ENCODE data around the gene PYDC2. TPM values are rescaled to one million over a fixed set of nuclear protein-coding genes. Genes with fewer than 3 reads are reported as not detected.

Gene PYDC2
- total RNA-seq, 1 experiment from 2014 or later = not detected

DNA sequence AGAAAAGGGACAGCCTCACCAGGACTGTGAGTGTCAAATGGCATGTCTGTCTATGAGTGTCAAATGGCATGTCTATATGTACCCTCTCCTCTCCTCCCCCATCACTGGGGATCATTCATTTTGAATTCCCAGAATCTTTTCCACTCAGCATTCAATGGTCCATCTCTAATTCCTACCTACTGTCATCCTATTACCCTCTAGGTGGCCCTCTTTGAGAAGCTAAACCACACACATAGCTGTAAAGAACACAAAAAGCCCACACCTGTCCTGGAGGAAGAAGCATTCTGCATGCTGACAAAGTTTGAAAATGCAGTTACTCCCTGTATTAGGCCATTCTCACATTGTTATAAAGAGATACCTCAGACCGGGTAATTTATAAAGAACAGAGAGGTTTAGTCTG, 46.2 kb upstream of the PYDC2 start (continued):
- TF ChIP-seq E2F5 (CRISPR knock-in tag; IDR thresholded peaks at IDR 0.05) = no peak

DNA sequence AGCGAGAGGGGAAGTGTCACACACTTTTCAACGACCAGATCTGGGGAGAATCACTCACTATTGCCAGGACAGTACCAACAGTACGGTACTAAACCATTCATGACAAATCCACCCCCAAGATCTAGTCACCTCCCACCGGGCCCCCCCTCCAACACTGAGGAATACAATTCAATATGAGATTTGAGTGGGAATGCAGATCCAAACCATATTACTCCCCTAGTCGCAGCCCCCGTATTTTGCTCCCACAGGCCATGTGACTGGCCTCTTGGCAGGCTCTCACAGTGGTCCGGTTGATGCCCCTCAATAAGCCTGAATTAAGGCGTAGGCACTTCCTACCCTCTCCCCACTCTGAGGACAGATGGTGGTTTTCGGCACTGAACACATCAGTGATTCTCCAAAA, 45.4 kb upstream of the PYDC2 start:
- Mint-ChIP-seq H3K4me1 (peaks cover 13% of the 10 kb centered on the region), H3K4me3 (no peak overlapping the region), H3K27ac (no peak overlapping the region), H3K36me3 (peaks cover 9% of the 10 kb centered on the region), H3K9me3 (peaks cover 10% of the 10 kb centered on the region), H3K27me3 (ENCODE audit: low read depth) (no peaks in the 10 kb centered on the region)
- ChIA-PET CTCF (interaction anchor here (1.7 to 2.5 kb wide), 2 partner anchors 279 to 394 kb away, joined by 4 to 8 read pairs; no protein-coding TSS in a partner anchor), POLR2A (no interaction called here)
- TF ChIP-seq PRRX2 (CRISPR knock-in tag; IDR thresholded peaks at IDR 0.05) (no peak), ZNF263 (CRISPR knock-in tag; IDR thresholded peaks at IDR 0.05; ENCODE audit: low read depth) (no peak), EMX1 (CRISPR knock-in tag; IDR thresholded peaks at IDR 0.05) (no peak), AR (CRISPR knock-in tag; IDR thresholded peaks at IDR 0.05) (no peak), NR1H2 (CRISPR knock-in tag; IDR thresholded peaks at IDR 0.05) (no peak), ZNF317 (CRISPR knock-in tag; IDR thresholded peaks at IDR 0.05; ENCODE audit: borderline replicate concordance, low read depth) (no peak), SP1 (CRISPR knock-in tag; conservative IDR thresholded peaks at IDR 0.05) (no peak), CREB1 (CRISPR knock-in tag; IDR thresholded peaks at IDR 0.05) (no peak), JAZF1 (CRISPR knock-in tag; IDR thresholded peaks at IDR 0.05) (no peak), ZNF219 (CRISPR knock-in tag; IDR thresholded peaks at IDR 0.05; ENCODE audit: borderline replicate concordance) (no peak), KAT7 (CRISPR knock-in tag; IDR thresholded peaks at IDR 0.05; ENCODE audit: borderline replicate concordance) (no peak), ATF3 (CRISPR knock-in tag; conservative IDR thresholded peaks at IDR 0.05) (no peak), ERG (CRISPR knock-in tag; IDR thresholded peaks at IDR 0.05) (no peak), TEAD1 (CRISPR knock-in tag; IDR thresholded peaks at IDR 0.05) (no peak)
- TF ChIP-seq, protein P1, sequence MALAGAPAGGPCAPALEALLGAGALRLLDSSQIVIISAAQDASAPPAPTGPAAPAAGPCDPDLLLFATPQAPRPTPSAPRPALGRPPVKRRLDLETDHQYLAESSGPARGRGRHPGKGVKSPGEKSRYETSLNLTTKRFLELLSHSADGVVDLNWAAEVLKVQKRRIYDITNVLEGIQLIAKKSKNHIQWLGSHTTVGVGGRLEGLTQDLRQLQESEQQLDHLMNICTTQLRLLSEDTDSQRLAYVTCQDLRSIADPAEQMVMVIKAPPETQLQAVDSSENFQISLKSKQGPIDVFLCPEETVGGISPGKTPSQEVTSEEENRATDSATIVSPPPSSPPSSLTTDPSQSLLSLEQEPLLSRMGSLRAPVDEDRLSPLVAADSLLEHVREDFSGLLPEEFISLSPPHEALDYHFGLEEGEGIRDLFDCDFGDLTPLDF (CRISPR knock-in tag; IDR thresholded peaks at IDR 0.05) = no peak
- TF ChIP-seq, protein P2, sequence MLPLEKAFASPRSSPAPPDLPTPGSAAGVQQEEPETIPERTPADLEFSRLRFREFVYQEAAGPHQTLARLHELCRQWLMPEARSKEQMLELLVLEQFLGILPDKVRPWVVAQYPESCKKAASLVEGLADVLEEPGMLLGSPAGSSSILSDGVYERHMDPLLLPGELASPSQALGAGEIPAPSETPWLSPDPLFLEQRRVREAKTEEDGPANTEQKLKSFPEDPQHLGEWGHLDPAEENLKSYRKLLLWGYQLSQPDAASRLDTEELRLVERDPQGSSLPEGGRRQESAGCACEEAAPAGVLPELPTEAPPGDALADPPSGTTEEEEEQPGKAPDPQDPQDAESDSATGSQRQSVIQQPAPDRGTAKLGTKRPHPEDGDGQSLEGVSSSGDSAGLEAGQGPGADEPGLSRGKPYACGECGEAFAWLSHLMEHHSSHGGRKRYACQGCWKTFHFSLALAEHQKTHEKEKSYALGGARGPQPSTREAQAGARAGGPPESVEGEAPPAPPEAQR (CRISPR knock-in tag; IDR thresholded peaks at IDR 0.05) = no peak
- TF ChIP-seq, protein P3, sequence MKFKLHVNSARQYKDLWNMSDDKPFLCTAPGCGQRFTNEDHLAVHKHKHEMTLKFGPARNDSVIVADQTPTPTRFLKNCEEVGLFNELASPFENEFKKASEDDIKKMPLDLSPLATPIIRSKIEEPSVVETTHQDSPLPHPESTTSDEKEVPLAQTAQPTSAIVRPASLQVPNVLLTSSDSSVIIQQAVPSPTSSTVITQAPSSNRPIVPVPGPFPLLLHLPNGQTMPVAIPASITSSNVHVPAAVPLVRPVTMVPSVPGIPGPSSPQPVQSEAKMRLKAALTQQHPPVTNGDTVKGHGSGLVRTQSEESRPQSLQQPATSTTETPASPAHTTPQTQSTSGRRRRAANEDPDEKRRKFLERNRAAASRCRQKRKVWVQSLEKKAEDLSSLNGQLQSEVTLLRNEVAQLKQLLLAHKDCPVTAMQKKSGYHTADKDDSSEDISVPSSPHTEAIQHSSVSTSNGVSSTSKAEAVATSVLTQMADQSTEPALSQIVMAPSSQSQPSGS (CRISPR knock-in tag; IDR thresholded peaks at IDR 0.05; ENCODE audit: borderline replicate concordance, low read depth) = no peak
- DNase-seq (ENCODE audit: low spot score) (no peak), ATAC-seq (no peak)
